ENCODE results near the gene SNED1.

- TF ChIP-seq CTCF (conservative IDR thresholded peaks at IDR 0.05 in 1 of 2, IDR thresholded peaks at IDR 0.05 in 1 of 2; ENCODE audit: low read depth in 1 of 2, low read length in 2 of 2) (no peak), EZH2 (IDR thresholded peaks at IDR 0.05; ENCODE audit: low read length, missing control alignments) (no peak)
Measured at GRCh38 chr2:241111440-241111805, 113.0 kb downstream of the SNED1 start.
